Left lung (tissue), 10 donors: Measurements from ENCODE around the gene COG3. TPM values are rescaled to one million over a fixed set of nuclear protein-coding genes. Genes with fewer than 3 reads are reported as not detected.
A peak's percentile ranks its signal among the peaks of the same experiment; 100 is the strongest.
"Not testable (repeated sequence)": the region's sequence is repeated elsewhere in the genome, so short reads cannot be mapped to it uniquely, and the experiment has no call there.

ENCODE experiments used
- ATAC-seq: fragments of 200-7000 bp; cut with Tn5 transposase; one replicate; pipeline ENCODE4 v1.9.1; 2020; ENCODE audit warnings: moderate library complexity
- DNase-seq, 4 donors: peaks; one replicate each; pipeline ENCODE4 v3.0.0-alpha.2; 2013 to 2020
- H3K27ac ChIP-seq, 2 donors: fragments of 200-600 bp; sonication (generic) in 1 of 2; one replicate each; pipeline versions ENCODE4 v1.5.0 to v1.8.0; 2020 to 2021
- H3K27me3 ChIP-seq, 2 donors: fragments of 200-600 bp; sonication (generic) in 1 of 2; one replicate each; pipeline versions ENCODE4 v1.5.0 to v1.8.0; 2020 to 2021
- H3K36me3 ChIP-seq, 2 donors: fragments of 200-600 bp; sonication (generic) in 1 of 2; one replicate each; pipeline versions ENCODE4 v1.5.0 to v1.8.0; 2020 to 2021
- H3K4me1 ChIP-seq, 2 donors: fragments of 200-600 bp; one replicate each; pipeline ENCODE4 v1.8.0; 2021
- H3K4me3 ChIP-seq, 2 donors: fragments of 200-600 bp; sonication (generic) in 1 of 2; one replicate each; pipeline versions ENCODE4 v1.5.0 to v1.8.0; 2020 to 2021; ENCODE audit warnings: mild to moderate bottlenecking in 1 of 2
- H3K9me3 ChIP-seq, 2 donors: fragments of 200-600 bp; sonication (generic) in 1 of 2; one replicate each; pipeline versions ENCODE4 v1.5.0 to v1.8.0; 2020 to 2021
- CTCF ChIP-seq, 2 donors: fragments of 200-600 bp; sonication (generic) in 1 of 2; IDR thresholded peaks; one replicate each; pipeline versions ENCODE4 v1.5.0 to v1.8.0; 2021; ENCODE audit warnings: antibody characterized with exemption in 2 of 2
- intact Hi-C, 2 donors: fragments of 100-400 bp; cut with DNase I; formaldehyde crosslinking; loops; one replicate each; pipeline versions ENCODE4 v1.11.2 to v1.14.2; 2022
- polyA plus RNA-seq, 6 donors: library from polyadenylated mRNA; unstranded; fragments of 120-200 nt; gene quantifications; one replicate each; pipeline ENCODE4 v1.2.1, GENCODE V29; 2013; ENCODE audit not compliant: insufficient read length in 6 of 6
- total RNA-seq, 2 donors: library from RNA; stranded (reverse); fragmentation: NEBNext Ultra II Directional; extraction: Animal tissue kit (Norgen Biotek cat#: 25700); gene quantifications; one replicate each; pipeline ENCODE4 v1.2.1, GENCODE V29; 2021
- donor health status: DM: no; HTN: yes; CAD: no.
- donor health status: DM: no; HTN: no; CAD: no.

The COG3 gene
- total and polyA plus RNA-seq, 8 donors: 20.6 to 37.8 (median 34.9) TPM

- peak; percentile 97 for ATAC-seq
- Histone ChIP-seq H3K9me3 (no peaks in the 10 kb centered on the region), H3K27ac (peak within 1 kb of the TSS; percentile 94), H3K4me1 (peaks cover 13 to 31% of the 10 kb centered on the region in 2 donors), H3K36me3 (no peaks in the 10 kb centered on the region), H3K4me3 (peak within 1 kb of the TSS; percentile 61 to 88), H3K27me3 (no peaks in the 10 kb centered on the region)
- DNase-seq: peak; percentile 83 to 98 (median 95)
- intact Hi-C loops: no loop called here
- TF ChIP-seq CTCF (IDR thresholded peaks at IDR 0.05): no peak
Measured at GRCh38 chr13:45417790-45418534, 46.8 kb upstream of the COG3 start, which contains the start of gene SLC25A30. SLC25A30 (minus strand) TSS chr13:45418373; CDS start chr13:45411425, 6,948 bp downstream.

GRCh38 chr13:45419389-45419788 lies 45.4 kb upstream of the COG3 start:
- DNase-seq, H3K36me3 ChIP-seq, H3K9me3 ChIP-seq, ATAC-seq, H3K27ac ChIP-seq, H3K27me3 ChIP-seq, intact Hi-C loops, H3K4me3 ChIP-seq: not testable (repeated sequence)
- H3K4me1 ChIP-seq: peaks cover 13 to 20% of the 10 kb centered on the region in 2 donors

- H3K4me3 ChIP-seq: no peak overlapping the region
- H3K9me3 ChIP-seq: no peaks in the 10 kb centered on the region
- no peak overlapping the region for H3K27ac ChIP-seq
- TF ChIP-seq CTCF (IDR thresholded peaks at IDR 0.05): no peak
- peaks cover 10 to 18% of the 10 kb centered on the region in 2 donors for H3K4me1 ChIP-seq
- no peaks in the 10 kb centered on the region for H3K27me3 ChIP-seq
- intact Hi-C loops: no loop called here
- DNase-seq: no peak
- H3K36me3 ChIP-seq: no peaks in the 10 kb centered on the region
- ATAC-seq: no peak
Measured at GRCh38 chr13:45419945-45420344, 44.8 kb upstream of the COG3 start.

GRCh38 chr13:45422731-45423292 lies 41.9 kb upstream of the COG3 start:
- ATAC-seq (no peak), DNase-seq (no peak)
- no peak overlapping the region for H3K27ac ChIP-seq
- intact Hi-C loops: no loop called here
- no peak overlapping the region for H3K4me3 ChIP-seq
- H3K4me1 ChIP-seq: no peaks in the 10 kb centered on the region
- TF ChIP-seq CTCF (IDR thresholded peaks at IDR 0.05): no peak
- H3K36me3 ChIP-seq: no peaks in the 10 kb centered on the region
- H3K9me3 ChIP-seq: no peaks in the 10 kb centered on the region
- H3K27me3 ChIP-seq: no peaks in the 10 kb centered on the region

- H3K4me1 ChIP-seq, H3K27me3 ChIP-seq, H3K9me3 ChIP-seq, intact Hi-C loops, H3K36me3 ChIP-seq, H3K27ac ChIP-seq, DNase-seq, H3K4me3 ChIP-seq, ATAC-seq: not testable (repeated sequence)
Measured at GRCh38 chr13:45426056-45426841, 38.5 kb upstream of the COG3 start.
